ENCODE results near the gene ZNF627.

GRCh38 chr19:11617180-11618062 lies 20.1 kb downstream of the ZNF627 start:
- TF ChIP-seq ZBTB20 (tag by site-specific recombination; IDR thresholded peaks at IDR 0.05) (no peak), CTCF (tag by site-specific recombination; IDR thresholded peaks at IDR 0.05) (no peak), ZSCAN23 (tag by site-specific recombination; IDR thresholded peaks at IDR 0.05) (no peak), ZNF132 (tag by site-specific recombination; IDR thresholded peaks at IDR 0.05; ENCODE audit: borderline replicate concordance) (no peak), ZNF768 (tag by site-specific recombination; IDR thresholded peaks at IDR 0.05) (no peak), ZNF24 (tag by site-specific recombination; IDR thresholded peaks at IDR 0.05) (no peak), ZSCAN18 (tag by site-specific recombination; IDR thresholded peaks at IDR 0.05) (no peak)
